Body of pancreas (tissue), 4 donors: ENCODE data around the gene APC2.

ENCODE experiments used
- POLR2A ChIP-seq, 3 donors: fragments of 450-650 bp; IDR thresholded peaks; one replicate each; pipeline ENCODE4 v1.6.1; 2016; ENCODE audit warnings: antibody characterized with exemption in 3 of 3, mild to moderate bottlenecking in 2 of 3
- TF ChIP-seq, protein P1 (sequence below), 7 experiments: fragments of 450-650 bp in 4 of 7; fragments of 200-600 bp in 3 of 7; sonication (generic) in 3 of 7; IDR thresholded peaks; one replicate each; pipeline ENCODE4 v1.5.1; 2016 to 2019; ENCODE audit warnings: antibody characterized with exemption in 7 of 7

DNA sequence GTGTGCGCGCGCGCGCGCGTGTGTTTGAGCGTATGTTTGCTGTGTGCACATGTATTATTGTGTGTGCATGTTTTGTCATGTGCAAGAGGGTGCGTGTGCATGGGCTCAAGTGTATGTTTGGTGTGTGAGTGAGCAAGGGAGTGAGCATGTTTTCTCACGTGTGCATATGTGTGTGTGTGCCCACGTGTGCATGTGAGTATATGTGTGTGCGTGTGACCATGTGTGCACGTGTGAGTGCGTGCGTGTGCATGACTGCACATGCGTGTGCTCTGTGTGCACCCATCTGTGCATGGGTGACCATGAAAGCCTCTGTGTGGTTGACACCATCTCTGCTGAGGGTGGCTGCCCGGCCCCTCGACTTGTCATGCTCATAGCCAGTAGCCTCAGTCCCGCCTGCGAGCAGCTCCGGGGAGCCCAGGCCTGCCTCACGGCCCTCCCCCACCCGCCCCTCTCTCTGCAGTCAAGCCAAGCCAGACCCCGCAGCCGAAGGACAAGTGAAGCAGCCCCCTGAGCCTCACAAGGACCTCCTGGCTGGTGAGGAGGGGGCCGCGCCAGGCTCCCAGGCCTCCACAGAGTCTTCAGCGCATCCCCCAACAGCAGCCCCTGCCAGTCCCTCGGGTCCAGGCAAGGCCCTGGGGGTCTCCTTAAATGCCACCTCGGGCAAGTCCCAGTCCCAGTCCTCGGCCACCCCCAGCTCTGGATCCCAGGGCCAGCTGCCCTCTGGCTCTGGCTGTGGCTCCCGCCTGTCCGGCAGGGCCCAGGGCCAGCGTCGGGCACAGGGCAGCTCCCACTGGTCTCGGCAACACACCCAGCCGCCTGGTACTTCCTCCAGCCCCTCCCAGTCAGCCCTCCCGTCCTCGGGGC is 47.0 kb downstream of the APC2 start:
- TF ChIP-seq, protein P1, sequence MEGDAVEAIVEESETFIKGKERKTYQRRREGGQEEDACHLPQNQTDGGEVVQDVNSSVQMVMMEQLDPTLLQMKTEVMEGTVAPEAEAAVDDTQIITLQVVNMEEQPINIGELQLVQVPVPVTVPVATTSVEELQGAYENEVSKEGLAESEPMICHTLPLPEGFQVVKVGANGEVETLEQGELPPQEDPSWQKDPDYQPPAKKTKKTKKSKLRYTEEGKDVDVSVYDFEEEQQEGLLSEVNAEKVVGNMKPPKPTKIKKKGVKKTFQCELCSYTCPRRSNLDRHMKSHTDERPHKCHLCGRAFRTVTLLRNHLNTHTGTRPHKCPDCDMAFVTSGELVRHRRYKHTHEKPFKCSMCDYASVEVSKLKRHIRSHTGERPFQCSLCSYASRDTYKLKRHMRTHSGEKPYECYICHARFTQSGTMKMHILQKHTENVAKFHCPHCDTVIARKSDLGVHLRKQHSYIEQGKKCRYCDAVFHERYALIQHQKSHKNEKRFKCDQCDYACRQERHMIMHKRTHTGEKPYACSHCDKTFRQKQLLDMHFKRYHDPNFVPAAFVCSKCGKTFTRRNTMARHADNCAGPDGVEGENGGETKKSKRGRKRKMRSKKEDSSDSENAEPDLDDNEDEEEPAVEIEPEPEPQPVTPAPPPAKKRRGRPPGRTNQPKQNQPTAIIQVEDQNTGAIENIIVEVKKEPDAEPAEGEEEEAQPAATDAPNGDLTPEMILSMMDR (IDR thresholded peaks at IDR 0.05), result no peak
- no peak for TF ChIP-seq POLR2A (IDR thresholded peaks at IDR 0.05)
